Activated CD4-positive, alpha-beta T cell treated with anti-CD3 and anti-CD28 coated beads for 1 hour (primary cell): Measurements from ENCODE around the gene P2RY12.
"Not testable (repeated sequence)": the region's sequence is repeated elsewhere in the genome, so short reads cannot be mapped to it uniquely, and the experiment has no call there.

ENCODE experiments used
- DNase-seq: peaks from one replicate; pipeline ENCODE4 v3.0.0-alpha.2; 2020

Gene P2RY12

GRCh38 chr3:151392191-151392590, 7.6 kb upstream of the P2RY12 start:
- DNase-seq = not testable (repeated sequence)

DNA sequence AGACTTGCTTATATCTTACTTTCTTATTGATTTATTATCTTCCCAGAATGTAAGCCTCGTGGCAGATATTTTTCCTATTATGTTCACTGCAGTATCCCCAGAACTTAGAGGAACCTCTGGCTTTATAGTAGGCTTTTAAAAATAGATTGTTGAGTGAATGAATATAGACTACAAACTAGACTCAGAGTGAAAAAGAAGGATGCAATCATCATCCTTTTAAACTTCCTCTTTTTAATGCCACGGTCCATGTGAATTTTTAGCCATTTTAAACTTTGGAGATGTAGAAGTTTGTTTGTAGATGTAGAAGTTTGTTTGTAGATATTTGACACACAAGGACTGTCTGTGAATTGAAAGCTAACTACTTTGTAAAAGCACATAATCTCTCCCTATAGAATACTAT, 7.2 kb upstream of the P2RY12 start:
- no peak for DNase-seq

DNA sequence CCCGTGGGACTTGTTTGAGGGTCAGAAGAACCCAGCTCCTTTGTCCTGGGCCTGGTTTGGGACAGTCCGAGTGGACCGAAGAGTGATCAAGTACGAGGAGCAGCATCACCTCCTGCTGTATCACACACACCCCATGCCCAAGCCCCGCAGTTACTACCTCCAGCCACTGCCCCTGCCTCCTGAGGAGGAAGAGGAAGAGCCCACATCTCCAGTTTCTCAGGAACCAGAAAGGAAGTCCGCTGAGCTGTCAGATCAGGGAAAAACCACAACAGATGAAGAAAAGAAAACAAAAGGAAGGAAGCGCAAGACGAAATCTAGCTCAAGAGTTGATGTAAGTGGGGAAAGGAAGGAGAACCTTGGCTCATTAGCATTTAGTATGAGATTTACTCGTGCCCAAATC, 3.3 kb upstream of the P2RY12 start:
- no peak for DNase-seq

DNA sequence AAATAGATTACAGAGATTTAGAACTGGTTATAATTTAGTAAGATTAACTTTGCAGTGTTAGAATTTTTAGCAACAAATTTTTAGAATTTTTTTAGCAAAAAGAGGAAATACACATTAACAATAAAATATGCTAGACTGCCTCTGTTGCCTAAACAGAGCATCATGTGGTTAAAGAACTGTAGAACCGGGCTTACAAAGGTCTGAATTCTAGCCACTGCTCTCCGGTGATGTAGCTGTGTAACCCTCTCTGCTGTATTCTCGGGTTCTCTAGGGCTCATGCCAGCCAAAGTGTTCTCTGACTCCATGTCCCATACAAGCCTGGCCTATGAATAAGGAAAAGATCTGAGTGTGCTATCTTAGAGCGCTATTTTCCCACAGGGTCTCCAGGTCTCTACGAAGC, 2.9 kb upstream of the P2RY12 start:
- no peak for DNase-seq

GRCh38 chr3:151386056-151386455, 1.5 kb upstream of the P2RY12 start:
- no peak for DNase-seq

DNA sequence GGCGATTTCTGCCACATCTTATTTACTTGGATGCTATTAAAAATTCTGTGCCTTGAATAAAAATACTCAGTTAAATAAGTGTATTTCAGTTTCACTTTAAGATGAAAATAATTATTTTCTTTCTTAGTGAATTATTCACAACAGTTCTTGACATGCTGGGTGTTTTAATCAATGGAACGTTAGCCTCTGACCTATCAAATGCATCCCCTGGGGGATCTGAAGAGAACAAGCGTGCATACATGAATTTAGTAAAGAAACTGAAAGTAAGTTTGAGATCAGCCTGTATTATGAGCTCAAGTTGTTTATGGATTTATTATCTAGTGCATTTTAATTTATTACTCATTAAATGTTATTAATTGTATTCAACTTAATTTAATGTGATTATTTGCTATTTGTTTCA, 597 bp downstream of the P2RY12 start:
- DNase-seq = no peak

DNA sequence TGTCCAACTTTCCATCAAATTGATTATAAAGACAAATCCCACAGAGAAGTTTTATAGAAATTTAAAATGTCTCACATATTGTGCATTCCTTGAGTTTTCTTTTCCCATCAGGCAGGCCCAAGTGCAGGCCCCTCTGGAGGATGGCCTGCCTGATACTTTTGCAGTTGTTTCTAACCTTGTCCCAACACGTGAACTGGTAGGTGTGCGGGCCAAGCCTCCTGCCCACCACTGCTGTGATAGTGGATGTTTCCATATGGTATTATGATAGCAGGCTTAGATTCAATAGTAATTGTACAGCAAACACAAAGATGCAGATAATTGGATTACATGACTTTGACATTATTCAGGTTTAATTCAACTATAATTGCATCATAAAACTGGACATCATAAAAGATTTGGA, 1.4 kb downstream of the P2RY12 start:
- DNase-seq = no peak

- DNase-seq = no peak
Observed at GRCh38 chr3:151382671-151383070, 1.9 kb downstream of the P2RY12 start.

DNA sequence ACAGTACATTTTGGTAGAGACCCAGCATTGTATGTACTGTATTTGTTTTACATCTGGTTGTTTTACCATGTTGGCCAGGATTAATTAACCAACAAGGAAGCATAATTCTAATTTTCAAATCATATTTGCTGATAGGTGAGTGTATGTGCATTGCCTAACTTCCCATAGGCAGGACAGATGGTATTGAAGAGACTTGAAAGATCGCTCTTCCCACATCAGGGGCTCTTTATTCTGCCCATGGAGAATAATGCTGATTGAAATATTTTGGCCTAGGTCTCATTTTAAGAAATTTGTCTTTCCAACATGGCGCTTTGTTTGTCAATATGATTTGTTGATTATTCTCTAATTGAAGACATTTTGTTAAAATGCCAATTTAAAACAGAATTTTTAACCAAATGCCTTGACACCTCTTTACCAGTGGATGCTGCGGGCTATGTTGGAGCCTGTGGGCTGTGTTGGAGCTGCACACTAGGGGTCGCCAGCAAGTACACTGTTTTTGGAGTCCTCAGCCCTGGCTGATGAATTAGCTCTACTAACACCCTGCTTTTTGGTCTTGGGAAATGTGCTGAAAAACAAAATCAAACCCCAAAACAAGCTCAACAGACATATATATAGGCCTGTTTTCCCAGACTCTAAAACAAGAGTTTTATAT, 5.3 kb downstream of the P2RY12 start:
- DNase-seq = no peak

DNA sequence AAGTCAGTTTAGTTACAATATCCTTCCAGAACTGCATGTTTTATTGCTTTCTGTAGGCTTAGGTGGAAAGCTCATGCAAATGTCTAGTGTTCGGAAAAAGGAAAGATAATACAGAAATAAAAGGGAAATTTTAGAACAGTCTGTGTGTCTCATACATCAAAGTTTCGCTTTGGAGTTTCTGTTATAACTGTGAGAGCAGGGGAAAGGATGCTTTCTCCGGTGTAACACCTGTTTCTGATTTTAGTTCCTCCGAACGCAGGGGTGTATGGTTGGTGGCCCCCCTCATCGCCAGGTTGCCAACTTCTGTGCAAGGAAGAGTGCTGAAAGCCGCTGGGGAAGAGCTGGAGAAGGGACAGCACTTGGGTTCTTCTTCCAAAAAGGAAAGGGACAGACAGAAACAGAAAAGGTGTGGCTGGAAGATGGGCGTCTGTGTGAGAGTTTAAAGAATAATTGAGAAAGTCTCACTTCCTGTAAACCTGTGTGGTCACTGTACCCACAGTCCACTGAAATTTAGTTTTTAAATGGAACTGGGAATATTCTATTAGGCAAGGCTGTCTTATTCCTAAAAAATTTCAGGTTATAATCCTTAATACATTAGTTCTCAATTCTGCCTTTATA, 6.7 kb downstream of the P2RY12 start:
- no peak for DNase-seq

- no peak for DNase-seq
Observed at GRCh38 chr3:151372063-151372820, 12.3 kb downstream of the P2RY12 start.

GRCh38 chr3:151371526-151371925, 13.0 kb downstream of the P2RY12 start:
- no peak for DNase-seq

GRCh38 chr3:151367448-151367847, 17.1 kb downstream of the P2RY12 start:
- DNase-seq = no peak

DNA sequence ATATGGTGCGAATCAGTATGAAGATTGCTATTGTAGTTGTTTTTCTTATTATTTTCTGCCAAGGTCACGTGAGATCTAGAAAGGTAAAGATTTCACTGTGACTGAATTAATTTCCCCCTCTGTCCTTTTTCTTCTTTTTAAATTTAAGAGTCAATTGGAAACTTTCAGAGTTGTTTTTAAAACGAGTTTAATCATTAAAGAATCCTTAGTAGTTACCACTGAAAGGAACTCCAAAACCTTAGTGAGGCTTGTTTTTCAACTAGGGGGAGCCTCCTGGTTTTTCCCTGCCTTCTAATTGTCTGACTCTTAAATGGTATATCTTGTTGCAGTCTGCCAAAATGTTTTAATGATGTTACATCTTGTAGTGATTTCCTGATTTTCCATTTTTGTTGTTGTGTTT, 17.6 kb downstream of the P2RY12 start:
- no peak for DNase-seq

- DNase-seq = no peak
Observed at GRCh38 chr3:151362751-151363174, 21.8 kb downstream of the P2RY12 start.

DNA sequence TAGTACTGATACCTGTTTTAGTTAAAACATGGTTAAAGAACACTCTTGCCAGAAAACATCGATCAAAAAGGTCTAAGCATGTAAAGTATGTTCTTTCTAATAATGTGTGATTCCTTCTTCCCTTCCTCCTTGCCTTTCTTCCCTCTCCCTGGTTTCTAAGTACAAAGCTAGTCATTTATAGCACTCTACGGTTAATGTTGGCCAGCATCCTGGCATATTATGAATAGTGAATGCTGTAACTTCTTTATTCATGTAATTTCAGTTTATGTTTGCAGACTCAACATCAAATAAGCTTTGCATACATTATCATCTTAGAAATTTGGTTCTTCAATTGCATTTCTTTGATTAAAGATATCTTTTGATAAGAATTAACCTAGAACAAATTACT, 27.1 kb downstream of the P2RY12 start:
- DNase-seq = no peak

GRCh38 chr3:151356794-151357462, 27.6 kb downstream of the P2RY12 start:
- DNase-seq = no peak

GRCh38 chr3:151351648-151352047, 32.9 kb downstream of the P2RY12 start:
- no peak for DNase-seq

DNA sequence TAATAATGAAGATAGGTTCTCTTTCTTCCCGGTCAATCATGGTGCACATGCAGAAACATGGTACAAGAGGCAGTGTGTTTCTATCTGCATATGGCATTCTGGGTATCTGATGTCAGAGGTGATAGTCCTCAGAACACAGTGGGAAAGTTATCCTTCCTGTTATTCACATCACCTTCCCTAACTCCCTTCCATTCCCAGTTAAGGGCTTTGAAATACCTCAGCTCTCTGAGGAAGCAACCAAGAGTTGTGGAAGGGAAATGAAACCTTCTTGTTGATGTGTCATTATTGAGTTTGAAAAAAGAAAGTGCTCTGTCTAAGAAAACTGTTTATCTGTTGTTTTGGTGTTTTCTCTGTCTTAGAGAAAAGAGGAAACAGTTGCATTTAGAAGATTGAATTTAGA, 33.3 kb downstream of the P2RY12 start:
- no peak for DNase-seq

- no peak for DNase-seq
Observed at GRCh38 chr3:151350656-151351055, 33.9 kb downstream of the P2RY12 start.

- no peak for DNase-seq
Observed at GRCh38 chr3:151347432-151347831, 37.1 kb downstream of the P2RY12 start.

GRCh38 chr3:151346292-151346691, 38.3 kb downstream of the P2RY12 start:
- no peak for DNase-seq

DNA sequence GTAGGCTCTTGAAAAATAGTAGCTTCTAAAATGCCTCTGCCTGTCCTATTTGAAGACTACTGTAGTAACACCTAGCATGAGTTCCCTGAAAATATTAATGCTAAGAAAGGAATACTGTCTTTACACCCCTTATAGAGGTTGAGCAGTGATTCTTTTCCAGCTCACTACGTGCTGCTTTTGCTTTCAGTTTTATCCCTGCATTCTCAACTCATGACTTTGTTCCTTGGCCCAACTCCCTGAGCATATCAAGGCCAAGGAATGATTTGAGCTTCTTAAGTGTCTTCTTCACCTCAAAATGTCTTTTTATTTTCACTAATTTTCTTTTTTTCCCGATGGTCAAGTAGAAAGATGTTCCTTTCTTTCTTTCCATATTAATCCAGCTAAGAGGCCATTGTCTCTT, 38.7 kb downstream of the P2RY12 start:
- DNase-seq = no peak

DNA sequence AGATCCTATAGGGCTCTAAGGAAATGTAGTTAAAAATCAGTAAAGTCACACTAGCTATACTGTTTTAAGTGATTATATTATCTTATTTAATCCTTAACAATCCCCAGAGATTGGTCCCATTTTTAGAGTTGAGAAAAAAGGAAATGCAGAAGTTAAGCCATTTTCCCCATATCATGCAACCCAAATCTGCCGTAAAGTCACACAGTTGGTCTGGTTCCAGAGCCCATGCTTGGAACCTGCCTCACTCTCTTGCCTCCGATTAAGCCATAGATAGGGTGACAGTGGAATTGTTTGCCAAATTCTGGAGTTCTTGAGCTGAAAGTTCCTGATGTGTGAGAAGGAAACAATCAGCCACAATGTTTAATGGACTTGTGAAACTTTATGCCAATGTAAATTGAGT, 52.9 kb downstream of the P2RY12 start:
- DNase-seq = no peak
